22Rv1 (cell line): ENCODE results near the gene PPP6R3.

Experiments used
- CTCF ChIP-seq: fragments of 450-650 bp; IDR thresholded peaks from 2 replicates; pipeline ENCODE4 v1.5.1; 2017; ENCODE audit warnings: mild to moderate bottlenecking
- ZFX ChIP-seq: fragments of 450-650 bp; IDR thresholded peaks from 2 replicates; pipeline ENCODE4 v1.6.1; 2017; ENCODE audit warnings: antibody characterized with exemption, borderline replicate concordance

GRCh38 chr11:68593441-68593840, 132.9 kb downstream of the PPP6R3 start:
- TF ChIP-seq CTCF (no peak), ZFX (no peak)
